PC-9 (cell line): Measurements from ENCODE around the gene SBF2.

Experiments used
- EZH2 ChIP-seq: fragments of 200-600 bp; sonication (generic); IDR thresholded peaks from 2 replicates; pipeline ENCODE4 v1.8.0; 2017; ENCODE audit warnings: antibody characterized with exemption, low read depth
- TF ChIP-seq, protein P1 (sequence below): fragments of 200-600 bp; sonication (generic); conservative IDR thresholded peaks from 2 replicates; pipeline ENCODE4 v1.6.1; 2017; ENCODE audit warnings: mixed run types, antibody characterized with exemption, mild to moderate bottlenecking, moderate library complexity

DNA sequence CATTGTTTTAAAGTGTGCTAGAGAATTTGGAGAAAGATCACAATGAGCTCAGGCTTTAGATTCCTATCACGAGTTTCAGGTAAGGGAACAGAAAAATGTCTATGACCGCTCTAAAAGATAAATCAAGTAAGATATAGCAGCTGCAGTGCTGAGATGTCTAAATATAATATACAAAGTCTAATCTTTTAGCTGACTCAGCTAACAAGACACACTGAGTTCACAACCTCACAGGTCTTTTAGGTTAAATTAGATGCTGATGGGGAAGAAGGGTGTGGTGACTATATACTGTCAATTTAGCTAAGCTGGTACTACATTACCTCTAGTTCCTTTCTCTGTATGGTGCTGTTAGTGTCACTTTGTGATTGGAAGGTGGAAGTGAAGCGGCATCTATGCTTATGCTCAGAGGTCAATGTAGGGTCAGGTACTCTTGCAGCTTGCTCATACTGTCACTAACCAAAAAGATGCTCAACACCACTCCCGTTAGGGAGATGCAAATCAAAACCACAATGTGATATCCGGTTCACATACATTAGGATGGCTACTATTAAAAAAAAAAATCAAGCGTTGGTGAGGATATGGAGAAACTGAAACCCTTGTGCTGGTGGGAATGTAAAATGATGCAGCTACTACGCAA lies 346.7 kb downstream of the SBF2 start:
- TF ChIP-seq, protein P1, sequence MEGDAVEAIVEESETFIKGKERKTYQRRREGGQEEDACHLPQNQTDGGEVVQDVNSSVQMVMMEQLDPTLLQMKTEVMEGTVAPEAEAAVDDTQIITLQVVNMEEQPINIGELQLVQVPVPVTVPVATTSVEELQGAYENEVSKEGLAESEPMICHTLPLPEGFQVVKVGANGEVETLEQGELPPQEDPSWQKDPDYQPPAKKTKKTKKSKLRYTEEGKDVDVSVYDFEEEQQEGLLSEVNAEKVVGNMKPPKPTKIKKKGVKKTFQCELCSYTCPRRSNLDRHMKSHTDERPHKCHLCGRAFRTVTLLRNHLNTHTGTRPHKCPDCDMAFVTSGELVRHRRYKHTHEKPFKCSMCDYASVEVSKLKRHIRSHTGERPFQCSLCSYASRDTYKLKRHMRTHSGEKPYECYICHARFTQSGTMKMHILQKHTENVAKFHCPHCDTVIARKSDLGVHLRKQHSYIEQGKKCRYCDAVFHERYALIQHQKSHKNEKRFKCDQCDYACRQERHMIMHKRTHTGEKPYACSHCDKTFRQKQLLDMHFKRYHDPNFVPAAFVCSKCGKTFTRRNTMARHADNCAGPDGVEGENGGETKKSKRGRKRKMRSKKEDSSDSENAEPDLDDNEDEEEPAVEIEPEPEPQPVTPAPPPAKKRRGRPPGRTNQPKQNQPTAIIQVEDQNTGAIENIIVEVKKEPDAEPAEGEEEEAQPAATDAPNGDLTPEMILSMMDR = no peak
- no peak for TF ChIP-seq EZH2
